Measurements from ENCODE around the gene ITGB5.
A peak's percentile ranks its signal among the peaks of the same experiment; 100 is the strongest.

The ITGB5 gene

DNA sequence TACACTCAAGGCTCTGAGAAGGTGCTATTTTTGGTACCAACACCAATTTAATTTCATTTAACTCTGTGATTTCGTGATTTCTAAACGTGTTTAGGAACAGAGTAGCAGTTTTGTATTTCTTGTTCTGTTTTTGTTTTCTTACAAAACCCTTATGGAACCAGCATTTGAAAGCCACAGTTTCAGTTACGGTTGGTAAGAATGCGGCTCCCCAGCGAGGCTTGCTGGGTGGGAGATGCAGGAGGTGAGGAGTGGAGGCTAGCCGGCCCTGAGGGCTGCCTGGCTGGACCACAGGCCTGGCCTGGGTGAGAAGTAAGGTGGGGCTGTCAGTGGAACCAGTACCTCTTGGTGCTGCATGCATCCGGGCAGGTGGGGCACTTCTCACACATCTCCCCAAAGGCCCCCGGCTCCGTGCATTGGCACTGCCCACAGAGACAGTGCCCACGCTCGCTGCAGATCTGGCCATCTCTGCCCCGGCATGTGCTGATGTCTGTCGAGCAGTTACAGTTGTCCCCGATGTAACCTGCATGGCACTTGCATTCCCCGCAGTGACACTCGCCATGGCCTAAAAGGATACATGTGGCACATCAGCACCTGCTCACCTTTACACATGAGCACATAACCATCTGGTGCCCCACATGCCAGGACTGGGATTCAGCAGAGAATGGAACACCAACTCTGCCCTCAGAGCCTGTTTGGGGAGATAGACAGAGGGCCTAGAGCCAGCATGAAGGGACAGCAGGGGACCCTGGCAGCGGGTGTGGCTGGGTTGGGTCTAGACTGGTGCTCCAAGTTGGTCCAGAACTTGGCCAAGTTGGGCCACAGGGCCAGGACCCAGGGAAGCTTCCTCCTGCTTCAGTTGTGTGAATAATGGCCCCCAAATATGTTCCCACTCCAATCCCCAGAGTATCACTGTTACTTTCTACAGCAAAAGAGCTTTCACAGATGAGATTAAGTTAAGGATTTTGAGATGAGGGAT lies 113.5 kb downstream of the ITGB5 start:
- no peak for FAIRE-seq
- DNase-seq (ENCODE audit: insufficient read length, low spot score) = no peak
- TF ChIP-seq TAF1 (IDR thresholded peaks at IDR 0.05; ENCODE audit: low read depth, low read length) (no peak), PAX5 (IDR thresholded peaks at IDR 0.05; ENCODE audit: insufficient read depth, low read length, severe bottlenecking) (no peak), POU2F2 (IDR thresholded peaks at IDR 0.05; ENCODE audit: low read depth, low read length) (no peak)

DNA sequence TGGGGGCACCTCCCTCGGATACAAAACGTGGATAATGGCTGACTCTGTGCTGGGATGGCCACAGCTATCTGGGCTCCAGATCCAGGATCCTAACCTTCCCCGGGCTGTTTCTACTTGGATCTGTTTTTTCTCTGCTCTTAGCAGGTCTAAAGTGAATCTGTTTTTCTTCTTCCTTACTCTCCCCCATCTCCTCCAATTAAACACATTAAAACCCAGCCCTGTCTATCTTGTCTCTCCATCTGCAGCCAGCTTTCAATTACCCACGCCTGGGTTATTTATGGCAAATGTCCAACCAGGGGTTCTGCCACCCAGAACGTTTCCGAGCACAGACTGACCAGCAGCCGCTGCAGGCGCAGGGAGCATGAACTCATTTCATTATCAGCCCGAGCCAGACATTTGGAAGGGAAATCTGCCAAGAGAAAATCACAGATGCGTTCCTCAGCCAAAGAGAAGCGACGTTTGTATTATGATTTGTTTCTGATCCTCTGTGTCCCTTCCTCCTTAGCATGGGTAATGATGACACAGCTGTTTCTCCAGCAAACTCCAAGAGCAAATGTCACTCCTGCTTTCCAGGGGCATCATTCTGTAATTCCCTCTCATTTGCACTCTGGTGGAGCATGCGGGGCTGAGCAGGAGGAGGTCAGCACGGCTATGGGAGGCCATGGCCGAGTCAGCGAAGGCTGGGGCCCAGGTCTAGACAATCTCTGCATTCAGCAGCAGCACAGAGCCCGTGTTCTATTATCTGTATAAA lies 114.9 kb downstream of the ITGB5 start:
- TF ChIP-seq TAF1 (IDR thresholded peaks at IDR 0.05; ENCODE audit: low read depth, low read length) (no peak), POU2F2 (IDR thresholded peaks at IDR 0.05; ENCODE audit: low read depth, low read length) (no peak), POLR2AphosphoS5 (IDR thresholded peaks at IDR 0.05; ENCODE audit: low read depth, low read length) (no peak), POLR2A (IDR thresholded peaks at IDR 0.05; ENCODE audit: low read depth, low read length) (no peak), SPI1 (IDR thresholded peaks at IDR 0.05; ENCODE audit: low read depth, low read length) (no peak), PAX5 (IDR thresholded peaks at IDR 0.05; ENCODE audit: insufficient read depth, low read length, severe bottlenecking) (no peak)
- DNase-seq (ENCODE audit: insufficient read length, low spot score) = no peak
- no peak for FAIRE-seq

DNA sequence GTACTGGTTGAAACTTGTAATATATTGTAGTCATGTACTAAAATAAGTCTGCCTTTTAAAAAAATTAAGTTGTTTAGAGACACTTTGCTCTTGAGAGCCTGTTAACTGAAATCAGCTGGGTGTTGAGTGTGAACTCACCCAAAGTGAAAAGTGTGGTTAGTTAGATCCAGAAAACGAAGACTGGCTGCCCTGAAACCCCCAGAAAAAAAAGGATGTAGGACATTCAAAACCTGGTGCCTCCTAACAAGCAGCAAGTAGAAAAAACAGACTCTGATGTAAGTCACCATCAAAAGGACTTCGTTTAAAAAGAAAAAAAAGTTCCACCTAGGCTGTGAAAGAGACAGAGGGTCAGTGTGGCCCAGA lies 116.1 kb downstream of the ITGB5 start:
- no peak for FAIRE-seq
- no peak for DNase-seq (ENCODE audit: insufficient read length, low spot score)
- TF ChIP-seq PAX5 (IDR thresholded peaks at IDR 0.05; ENCODE audit: insufficient read depth, low read length, severe bottlenecking) (no peak), TAF1 (IDR thresholded peaks at IDR 0.05; ENCODE audit: low read depth, low read length) (no peak), POLR2A (IDR thresholded peaks at IDR 0.05; ENCODE audit: low read depth, low read length) (no peak), SPI1 (IDR thresholded peaks at IDR 0.05; ENCODE audit: low read depth, low read length) (no peak), POLR2AphosphoS5 (IDR thresholded peaks at IDR 0.05; ENCODE audit: low read depth, low read length) (no peak)

DNA sequence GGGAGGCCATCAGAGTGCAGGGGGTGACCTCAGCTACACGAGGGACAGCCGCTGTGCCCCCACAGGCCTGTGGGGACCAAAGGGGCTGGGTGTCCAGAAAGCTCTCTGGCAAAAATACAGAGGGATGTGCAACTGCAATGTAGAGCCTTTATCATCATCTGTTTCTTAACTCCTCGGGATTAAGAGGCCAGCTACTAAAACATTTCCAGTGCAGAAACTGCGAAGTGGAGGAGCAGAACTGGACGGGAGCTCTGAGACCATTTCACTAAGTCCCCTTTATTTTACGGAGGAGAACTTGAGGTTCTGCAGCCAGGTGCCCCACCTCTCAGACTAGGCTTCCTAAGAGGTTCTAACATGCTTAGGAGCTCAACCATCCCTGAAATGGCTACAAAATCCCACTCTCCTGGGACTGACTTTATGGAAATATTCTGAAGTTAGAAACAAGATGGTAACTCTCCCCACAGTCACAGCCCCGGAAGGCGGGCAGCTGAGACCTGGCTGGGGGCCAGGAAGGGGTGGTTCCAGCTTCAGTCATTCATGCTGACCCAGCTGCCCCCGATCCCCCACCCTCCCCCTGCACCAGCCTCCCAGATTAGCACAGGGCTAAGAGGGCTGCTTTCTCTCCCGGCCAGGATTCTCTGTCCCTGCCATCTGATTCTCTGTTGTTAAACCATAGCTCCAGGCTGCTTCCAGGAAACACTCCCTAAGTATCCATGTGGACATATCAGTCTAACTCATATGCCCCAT lies 116.7 kb downstream of the ITGB5 start:
- no peak for FAIRE-seq
- no peak for DNase-seq (ENCODE audit: insufficient read length, low spot score)
- TF ChIP-seq POLR2A (IDR thresholded peaks at IDR 0.05; ENCODE audit: low read depth, low read length) (no peak), PAX5 (IDR thresholded peaks at IDR 0.05; ENCODE audit: insufficient read depth, low read length, severe bottlenecking) (no peak), TAF1 (IDR thresholded peaks at IDR 0.05; ENCODE audit: low read depth, low read length) (no peak)

DNA sequence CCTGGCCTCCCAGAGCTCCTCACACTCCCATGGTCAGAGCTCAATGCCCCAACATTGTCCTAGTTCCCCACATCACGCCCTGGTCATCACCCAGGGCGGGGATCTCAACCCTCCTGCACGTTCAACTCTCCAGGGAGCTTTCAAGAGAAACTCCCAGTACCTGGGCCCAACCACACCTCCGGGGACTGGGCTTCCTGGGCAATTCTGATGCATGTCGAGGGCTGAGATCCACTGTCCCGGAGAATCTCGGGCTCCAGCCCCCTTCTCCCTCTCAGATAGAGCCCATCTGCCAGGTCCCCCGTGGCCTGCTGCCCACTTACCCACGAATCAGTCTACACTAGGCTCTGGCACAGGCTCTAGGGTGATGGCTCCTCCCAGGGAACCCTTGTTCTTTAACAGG lies 117.7 kb downstream of the ITGB5 start:
- no peak for DNase-seq (ENCODE audit: insufficient read length, low spot score)

DNA sequence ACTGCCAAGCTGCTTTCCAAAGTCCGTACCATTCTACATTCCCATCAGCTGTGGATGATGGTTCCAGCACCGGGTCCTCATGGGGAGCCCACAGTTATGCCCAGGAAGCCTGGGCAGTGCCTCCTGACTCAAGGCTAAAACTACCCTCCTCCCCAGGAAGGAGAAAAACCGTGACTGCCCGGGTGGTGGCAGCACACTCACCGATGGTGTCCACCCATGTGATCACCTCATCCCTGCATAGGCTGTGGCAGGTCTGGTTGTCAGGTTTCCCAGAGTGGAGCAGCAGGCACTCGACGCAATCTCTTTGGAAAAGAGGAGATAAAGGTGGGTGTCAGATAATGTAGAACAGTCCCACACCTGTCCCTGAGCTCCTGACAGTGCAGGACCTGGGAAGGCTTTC lies 118.4 kb downstream of the ITGB5 start:
- DNase-seq (ENCODE audit: insufficient read length, low spot score) (peak; percentile 56), FAIRE-seq (peak; percentile 95)
- TF ChIP-seq POLR2AphosphoS5 (IDR thresholded peaks at IDR 0.05; ENCODE audit: low read depth, low read length) (no peak), POU2F2 (IDR thresholded peaks at IDR 0.05; ENCODE audit: low read depth, low read length) (no peak), PAX5 (IDR thresholded peaks at IDR 0.05; ENCODE audit: insufficient read depth, low read length, severe bottlenecking) (no peak), TAF1 (IDR thresholded peaks at IDR 0.05; ENCODE audit: low read depth, low read length) (no peak), SPI1 (IDR thresholded peaks at IDR 0.05; ENCODE audit: low read depth, low read length) (no peak), POLR2A (IDR thresholded peaks at IDR 0.05; ENCODE audit: low read depth, low read length) (no peak)

More for the DNA sequence above, 117.7 kb downstream of the ITGB5 start:
- no peak for FAIRE-seq
- TF ChIP-seq PAX5 (IDR thresholded peaks at IDR 0.05; ENCODE audit: insufficient read depth, low read length, severe bottlenecking) (no peak), POU2F2 (IDR thresholded peaks at IDR 0.05; ENCODE audit: low read depth, low read length) (no peak), TAF1 (IDR thresholded peaks at IDR 0.05; ENCODE audit: low read depth, low read length) (no peak), POLR2A (IDR thresholded peaks at IDR 0.05; ENCODE audit: low read depth, low read length) (no peak), SPI1 (IDR thresholded peaks at IDR 0.05; ENCODE audit: low read depth, low read length) (no peak), POLR2AphosphoS5 (IDR thresholded peaks at IDR 0.05; ENCODE audit: low read depth, low read length) (no peak)

DNA sequence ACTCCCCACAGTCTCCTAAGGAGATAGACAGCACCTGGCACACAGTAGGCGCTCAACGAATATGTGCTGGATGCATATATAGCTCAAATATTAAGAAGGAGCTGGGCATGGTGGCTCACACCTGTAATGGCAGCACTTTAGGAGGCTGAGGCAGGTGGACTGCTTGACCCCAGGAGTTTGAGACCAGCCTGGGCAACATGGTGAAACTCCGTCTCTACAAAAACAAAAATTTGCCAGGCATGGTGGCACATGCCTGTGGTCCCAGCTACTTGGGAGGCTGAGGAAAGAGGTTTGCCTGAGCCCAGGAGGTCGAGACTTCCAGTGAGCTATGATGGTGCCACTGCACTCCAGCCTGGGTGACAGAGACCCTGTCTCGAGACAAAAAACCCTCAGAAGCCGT lies 119.5 kb downstream of the ITGB5 start:
- DNase-seq (ENCODE audit: insufficient read length, low spot score) = no peak
- no peak for FAIRE-seq
- TF ChIP-seq POLR2AphosphoS5 (IDR thresholded peaks at IDR 0.05; ENCODE audit: low read depth, low read length) (no peak), TAF1 (IDR thresholded peaks at IDR 0.05; ENCODE audit: low read depth, low read length) (no peak), SPI1 (IDR thresholded peaks at IDR 0.05; ENCODE audit: low read depth, low read length) (no peak), POU2F2 (IDR thresholded peaks at IDR 0.05; ENCODE audit: low read depth, low read length) (no peak), PAX5 (IDR thresholded peaks at IDR 0.05; ENCODE audit: insufficient read depth, low read length, severe bottlenecking) (no peak), POLR2A (IDR thresholded peaks at IDR 0.05; ENCODE audit: low read depth, low read length) (no peak)

DNA sequence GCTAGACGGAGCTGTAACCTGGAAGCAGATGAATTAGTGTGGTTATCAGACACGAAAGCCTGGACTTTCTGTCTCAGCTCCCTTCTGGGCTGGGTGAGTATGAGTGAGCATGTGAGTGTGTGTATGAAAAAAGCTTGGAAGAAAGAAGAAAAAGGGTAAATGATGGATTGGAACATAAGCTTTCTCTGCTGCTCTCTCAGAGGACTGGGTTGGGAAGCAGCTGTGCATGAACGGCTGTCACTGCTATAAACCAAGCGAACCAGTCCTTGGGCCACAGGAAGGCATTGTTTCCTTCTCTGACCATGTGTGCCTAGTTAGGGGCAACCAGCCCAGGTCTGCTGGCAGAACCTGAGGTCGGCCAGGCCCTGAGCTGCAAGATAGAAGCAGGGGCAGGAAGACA lies 119.9 kb downstream of the ITGB5 start:
- DNase-seq (ENCODE audit: insufficient read length, low spot score) = no peak
- no peak for FAIRE-seq
- no peak for TF ChIP-seq PAX5 (IDR thresholded peaks at IDR 0.05; ENCODE audit: insufficient read depth, low read length, severe bottlenecking)
- TF ChIP-seq POLR2AphosphoS5 (IDR thresholded peaks at IDR 0.05; ENCODE audit: low read depth, low read length) = no peak
- TF ChIP-seq SPI1 (IDR thresholded peaks at IDR 0.05; ENCODE audit: low read depth, low read length) = no peak
- TF ChIP-seq TAF1 (IDR thresholded peaks at IDR 0.05; ENCODE audit: low read depth, low read length) = no peak
- TF ChIP-seq POU2F2 (IDR thresholded peaks at IDR 0.05; ENCODE audit: low read depth, low read length) = no peak
- no peak for TF ChIP-seq POLR2A (IDR thresholded peaks at IDR 0.05; ENCODE audit: low read depth, low read length)
